HepG2 (cell line): Measurements from ENCODE around the gene EPB42. TPM values are rescaled to one million over a fixed set of nuclear protein-coding genes. Genes with fewer than 3 reads are reported as not detected.

Experiments used
- ATAC-seq: fragments of 200-7000 bp; cut with Tn5 transposase; 3 replicates; pipeline ENCODE4 v1.9.1; 2020; ENCODE audit warnings: mild to moderate bottlenecking, moderate library complexity
- BruUV-seq: library from RNA; stranded (reverse); fragments of 400-500 nt; replicated peaks from 2 replicates; lab custom pipeline; 2021; lab: Mats Ljungman, UMichigan
- CTCF ChIA-PET: fragments of 300-600 bp; formaldehyde crosslinking; extraction: SDS; loops from one replicate; lab custom pipeline; 2021; ENCODE audit warnings: low total read pairs, inconsistent platforms, low intra/inter-chr PET ratio; lab: Yijun Ruan, JAX
- POLR2A ChIA-PET: fragments of 350-600 bp; sonication (Branson Sonifier 250); formaldehyde crosslinking; loops from one replicate; lab custom pipeline; 2020; ENCODE audit warnings: antibody characterized with exemption, inconsistent platforms; lab: Yijun Ruan, JAX
- DNase-seq: peaks from one replicate; pipeline ENCODE4 v3.0.0-alpha.2; 2015; ENCODE audit warnings: low spot score
- FAIRE-seq: peaks from 3 replicates; lab custom pipeline; 2011; peaks lifted over from hg19 to GRCh38; lab: Jason Lieb, UNC
- H2AFZ ChIP-seq: one replicate; pipeline ENCODE4 v1.6.1; 2011; ENCODE audit warnings: low read length, inconsistent platforms
- H3K27ac ChIP-seq: fragments of 300-600 bp; 3 replicates; pipeline ENCODE4 v1.8.0; 2011; ENCODE audit warnings: mixed run types, mild to moderate bottlenecking, mixed read lengths, low read length, inconsistent platforms; ENCODE audit not compliant: insufficient read depth; ENCODE audit errors: extremely low read length
- H3K27me3 ChIP-seq, 2 experiments: fragments of 200-600 bp in 1 of 2; 2 replicates in 1 of 2; 3 replicates in 1 of 2; pipeline versions ENCODE4 v1.6.0 to v1.8.0; 2011; ENCODE audit warnings: low read length in 2 of 2, mild to moderate bottlenecking in 2 of 2, moderate library complexity in 2 of 2, inconsistent platforms in 1 of 2; ENCODE audit not compliant: insufficient read depth in 2 of 2, control insufficient read depth in 1 of 2
- H3K36me3 ChIP-seq, 2 experiments: fragments of 200-600 bp in 1 of 2; replicated peaks in 1 of 2; 2 replicates in 1 of 2; 3 replicates in 1 of 2; pipeline versions ENCODE4 v1.5.1 to v1.8.0; 2011; ENCODE audit warnings: low read length in 2 of 2, inconsistent platforms in 1 of 2; ENCODE audit not compliant: insufficient read depth in 2 of 2, control insufficient read depth in 1 of 2
- H3K4me1 ChIP-seq: 2 replicates; pipeline ENCODE4 v1.5.1; 2012; ENCODE audit warnings: low read length, inconsistent platforms; ENCODE audit not compliant: insufficient read depth
- H3K4me2 ChIP-seq: 2 replicates; pipeline ENCODE4 v1.6.0; 2011; ENCODE audit warnings: low read depth, low read length, inconsistent platforms
- H3K4me3 ChIP-seq, 3 experiments: fragments of 200-600 bp in 1 of 3; sonication (generic), shearing (Covaris generic) in 1 of 3; replicated peaks in 1 of 3; 2 replicates each; pipeline ENCODE4 v1.5.1; 2011 to 2016; ENCODE audit warnings: low read length in 3 of 3, inconsistent platforms in 2 of 3, low read depth in 2 of 3, mild to moderate bottlenecking in 2 of 3, control low read depth in 1 of 3, mixed read lengths in 1 of 3; ENCODE audit not compliant: insufficient read depth in 1 of 3
- H3K79me2 ChIP-seq: one replicate; pipeline ENCODE4 v1.6.1; 2011; ENCODE audit warnings: low read length, inconsistent platforms; ENCODE audit not compliant: insufficient read depth
- H3K9ac ChIP-seq: 2 replicates; pipeline ENCODE4 v1.6.0; 2011; ENCODE audit warnings: mild to moderate bottlenecking, low read depth, low read length, inconsistent platforms; ENCODE audit not compliant: insufficient read depth
- H3K9me3 ChIP-seq: 2 replicates; pipeline ENCODE4 v1.5.1; 2012; ENCODE audit warnings: mild to moderate bottlenecking, low read length
- H4K20me1 ChIP-seq: 2 replicates; pipeline ENCODE4 v1.6.0; 2011; ENCODE audit warnings: inconsistent platforms, mild to moderate bottlenecking, low read length, moderate library complexity; ENCODE audit not compliant: insufficient read depth
- AHR ChIP-seq: IDR thresholded peaks from 2 replicates; pipeline ENCODE4 v1.6.1; 2018; ENCODE audit warnings: missing genetic modification reagents, missing compliant biosample characterization
- DRAP1 ChIP-seq: IDR thresholded peaks from 2 replicates; pipeline ENCODE4 v1.6.1; 2016; ENCODE audit warnings: missing genetic modification reagents, missing compliant biosample characterization
- GABPA ChIP-seq, 2 experiments: IDR thresholded peaks; 2 replicates each; pipeline ENCODE4 v1.6.1; 2011 to 2016; ENCODE audit warnings: low read depth in 2 of 2, low read length in 1 of 2, missing biosample characterization in 1 of 2, missing genetic modification characterization in 1 of 2
- HNRNPLL ChIP-seq: fragments of 200-400 bp; formaldehyde crosslinking; IDR thresholded peaks from 2 replicates; pipeline ENCODE4 v1.6.1; 2017; ENCODE audit warnings: mild to moderate bottlenecking, low read depth, low read length; ENCODE audit not compliant: poor library complexity, severe bottlenecking
- KMT2B ChIP-seq: IDR thresholded peaks from 2 replicates; pipeline ENCODE4 v1.6.1; 2016; ENCODE audit warnings: missing genetic modification reagents, missing compliant biosample characterization
- MAZ ChIP-seq, 2 experiments: sonication (generic) in 1 of 2; formaldehyde crosslinking in 1 of 2; IDR thresholded peaks; 2 replicates each; pipeline versions ENCODE4 v1.5.0 to v1.6.1; 2012 to 2020; ENCODE audit warnings: low read depth in 2 of 2, mild to moderate bottlenecking in 2 of 2, borderline replicate concordance in 1 of 2, improper control_type of control experiment in 1 of 2, low read length in 1 of 2, missing genetic modification reagents in 1 of 2, moderate library complexity in 1 of 2
- NFE2L1 ChIP-seq: sonication (generic); formaldehyde crosslinking; IDR thresholded peaks from 2 replicates; pipeline ENCODE4 v1.4.0; 2020; ENCODE audit warnings: missing genetic modification reagents, mild to moderate bottlenecking, borderline replicate concordance
- POLR2AphosphoS2 ChIP-seq: IDR thresholded peaks from 2 replicates; pipeline ENCODE4 v1.6.1; 2011; ENCODE audit warnings: low read depth, low read length, improper control_type of control experiment
- RFX3 ChIP-seq: IDR thresholded peaks from 2 replicates; pipeline ENCODE4 v1.6.1; 2016; ENCODE audit warnings: missing biosample characterization, missing genetic modification reagents
- SOX13 ChIP-seq, 3 experiments: fragments of 450-650 bp in 1 of 3; sonication (generic) in 1 of 3; formaldehyde crosslinking in 1 of 3; IDR thresholded peaks in 2 of 3; conservative IDR thresholded peaks in 1 of 3; 2 replicates each; pipeline versions ENCODE4 v1.5.0 to v1.6.1; 2016 to 2020; ENCODE audit warnings: antibody characterized with exemption in 1 of 3, mild to moderate bottlenecking in 1 of 3, missing compliant biosample characterization in 1 of 3, missing genetic modification reagents in 1 of 3, moderate library complexity in 1 of 3
- TRIM24 ChIP-seq: sonication (generic); formaldehyde crosslinking; IDR thresholded peaks from 2 replicates; pipeline ENCODE4 v1.8.0; 2022; ENCODE audit warnings: mild to moderate bottlenecking, missing genetic modification reagents
- XRCC5 ChIP-seq: fragments of 200-400 bp; formaldehyde crosslinking; optimal IDR thresholded peaks from 2 replicates; pipeline ENCODE3; 2017; ENCODE audit warnings: mild to moderate bottlenecking, low read length
- ZBTB2 ChIP-seq: sonication (generic); formaldehyde crosslinking; IDR thresholded peaks from 2 replicates; pipeline ENCODE4 v1.8.0; 2022; ENCODE audit warnings: low read depth, missing genetic modification reagents
- ZBTB4 ChIP-seq: sonication (generic); formaldehyde crosslinking; IDR thresholded peaks from 2 replicates; pipeline ENCODE4 v1.4.0; 2020; ENCODE audit warnings: missing genetic modification reagents, mild to moderate bottlenecking, borderline replicate concordance
- ZNF343 ChIP-seq: sonication (generic); formaldehyde crosslinking; IDR thresholded peaks from 2 replicates; pipeline ENCODE4 v1.4.0; 2020; ENCODE audit warnings: mild to moderate bottlenecking, missing genetic modification reagents
- ZNF550 ChIP-seq: sonication (generic); formaldehyde crosslinking; IDR thresholded peaks from 2 replicates; pipeline ENCODE4 v1.4.0; 2020; ENCODE audit warnings: mild to moderate bottlenecking, missing genetic modification reagents, borderline replicate concordance
- WGBS: methylation state at CpG from one replicate; pipeline ENCODE4 v1.1.6; 2017; ENCODE audit warnings: low lambda C conversion rate; 5-methylcytosine and 5-hydroxymethylcytosine counted together
- in situ Hi-C: cut with HindIII; loops from 2 replicates; pipeline ENCODE4 v1.10.0; 2017; ENCODE audit warnings: low pct_unique_long_range_greater_than_20kb; ENCODE audit not compliant: extremely low pct_ligation_motif_present
- intact Hi-C: fragments of 100-400 bp; cut with micrococcal nuclease; formaldehyde crosslinking; loops from one replicate; pipeline ENCODE4 v1.10.0; 2022; ENCODE audit not compliant: unreplicated experiment
- polyA plus RNA-seq, 8 experiments: library from polyadenylated mRNA; depleted of rRNA in 3 of 8; stranded (reverse) in 7 of 8; unstranded in 1 of 8; fragments of >200 nt; fragmentation: Illumina TruSeq in 4 of 8; extraction: Trizol in 4 of 8; gene quantifications; 2 replicates each; pipeline versions ENCODE4 v1.2.1 to v1.2.3, GENCODE V29; 2011 to 2016; ENCODE audit warnings: low read depth in 4 of 8, missing spikeins in 1 of 8, mixed read lengths in 1 of 8; ENCODE audit not compliant: insufficient read depth in 1 of 8
- total RNA-seq, 5 experiments: library from RNA; depleted of rRNA; stranded (reverse); fragments of >200 nt; fragmentation: Illumina TruSeq; extraction: Trizol; gene quantifications; 2 replicates each; pipeline ENCODE4 v1.2.3, GENCODE V29; 2016; ENCODE audit warnings: low read depth in 1 of 5

Gene EPB42
- total and polyA plus RNA-seq, 2 of the 13 experiments (the other 11 are each of a cell fraction or from before 2014, with no cell fraction given), result not detected

- H4K20me1 ChIP-seq, result no peaks in the 10 kb centered on the region
- H3K9me3 ChIP-seq, result no peaks in the 10 kb centered on the region
- in situ Hi-C loops, result loop anchor here (25.0 kb wide), 1 partner anchor 499 kb away; no protein-coding TSS in a partner anchor
- H3K4me2 ChIP-seq, result no peak overlapping the region
- H3K27me3 ChIP-seq, result peaks cover 1 to 61% of the 10 kb centered on the region in 2 experiments; a peak in 3 of 5 replicates
- no peaks in the 10 kb centered on the region for H3K4me1 ChIP-seq
- no peaks in the 10 kb centered on the region for H3K79me2 ChIP-seq
- TF ChIP-seq ZNF550 (CRISPR knock-in tag) (no peak), XRCC5 (no peak), POLR2AphosphoS2 (no peak), ZBTB4 (CRISPR knock-in tag) (no peak), MAZ (IDR thresholded peaks at IDR 0.05; ENCODE audit: borderline replicate concordance, low read depth, low read length) (no peak), MAZ (CRISPR knock-in tag; IDR thresholded peaks at IDR 0.05; ENCODE audit: low read depth) (no peak), AHR (no peak), ZBTB2 (no peak), DRAP1 (CRISPR knock-in tag) (no peak), TRIM24 (CRISPR knock-in tag) (no peak), SOX13 (IDR thresholded peaks at IDR 0.05) (no peak), SOX13 (CRISPR knock-in tag; conservative IDR thresholded peaks at IDR 0.05 in 1 of 2, IDR thresholded peaks at IDR 0.05 in 1 of 2) (no peak), KMT2B (CRISPR knock-in tag) (no peak), RFX3 (CRISPR knock-in tag) (no peak), HNRNPLL (no peak), GABPA (IDR thresholded peaks at IDR 0.05; ENCODE audit: low read depth, low read length) (no peak), GABPA (CRISPR knock-in tag; IDR thresholded peaks at IDR 0.05; ENCODE audit: low read depth) (no peak), ZNF343 (CRISPR knock-in tag) (no peak), NFE2L1 (CRISPR knock-in tag) (no peak)
- no TSS peak for BruUV-seq
- ChIA-PET CTCF (no interaction called here), POLR2A (no interaction called here)
- WGBS, result 8% methylated on average over 1 of the region's 4 CpGs
- FAIRE-seq (no peak), ATAC-seq (no peak), DNase-seq (no peak)
- H3K27ac ChIP-seq, result no peak overlapping the region
- intact Hi-C loops, result no loop called here
- no peak overlapping the region for H3K9ac ChIP-seq
- no peak overlapping the region for H3K4me3 ChIP-seq
- no peaks in the 10 kb centered on the region for H3K36me3 ChIP-seq
- no peak overlapping the region for H2AFZ ChIP-seq
Observed at GRCh38 chr15:43211224-43211735, 9.5 kb downstream of the EPB42 start.
